LNCaP clone FGC (cell line): ENCODE results near the gene SMARCE1.

ENCODE experiments used
- DNase-seq: peaks from one replicate; pipeline ENCODE4 v3.0.0-alpha.2; 2011; ENCODE audit warnings: low read depth
- H3K4me3 ChIP-seq: 2 replicates; pipeline ENCODE4 v1.5.1; 2011; ENCODE audit warnings: mild to moderate bottlenecking, low read depth, low read length, control low read depth
- CTCF ChIP-seq: IDR thresholded peaks from 2 replicates; pipeline ENCODE4 v1.5.1; 2012; ENCODE audit warnings: mild to moderate bottlenecking; ENCODE audit not compliant: control insufficient read depth, insufficient read depth; ENCODE audit errors: extremely low read depth

SMARCE1 gene

GRCh38 chr17:40647624-40648383 lies at the start of gene SMARCE1:
TSS of gene SMARCE1 (minus strand) at chr17:40647818. CDS start at chr17:40645802, 2,016 bp downstream.
- DNase-seq: no peak
- no peak for TF ChIP-seq CTCF
- H3K4me3 ChIP-seq: peak within 1 kb of the TSS; percentile 87

GRCh38 chr17:40697297-40697696 lies 49.7 kb upstream of the SMARCE1 start:
- DNase-seq: no peak
- no peak for TF ChIP-seq CTCF
- no peak overlapping the region for H3K4me3 ChIP-seq

- DNase-seq: peak; percentile 69
- no peak overlapping the region for H3K4me3 ChIP-seq
- TF ChIP-seq CTCF: no peak
Observed at GRCh38 chr17:40696651-40697072, 49.0 kb upstream of the SMARCE1 start.

- TF ChIP-seq CTCF: no peak
- no peak overlapping the region for H3K4me3 ChIP-seq
- no peak for DNase-seq
Observed at GRCh38 chr17:40695874-40696472, 48.4 kb upstream of the SMARCE1 start.

- H3K4me3 ChIP-seq: no peak overlapping the region
- DNase-seq: peak; percentile 51
- TF ChIP-seq CTCF: no peak
Observed at GRCh38 chr17:40694584-40694983, 47.0 kb upstream of the SMARCE1 start.

- TF ChIP-seq CTCF: no peak
- H3K4me3 ChIP-seq: no peak overlapping the region
Observed at GRCh38 chr17:40687106-40687505, 39.5 kb upstream of the SMARCE1 start.

More at GRCh38 chr17:40687106-40687505, 39.5 kb upstream of the SMARCE1 start:
- DNase-seq: peak; percentile 36
